Activated naive CD8-positive, alpha-beta T cell treated with anti-CD3 and anti-CD28 coated beads, Interleukin-2, amount 50 U/mL, for 16 hours (primary cell): Measurements from ENCODE around the gene RNF8.
"Not testable (repeated sequence)": the region's sequence is repeated elsewhere in the genome, so short reads cannot be mapped to it uniquely, and the experiment has no call there.

Source experiments
- DNase-seq: peaks from one replicate; pipeline ENCODE4 v3.0.0-alpha.2; 2020; ENCODE audit warnings: low read depth, low spot score

RNF8 gene

DNA sequence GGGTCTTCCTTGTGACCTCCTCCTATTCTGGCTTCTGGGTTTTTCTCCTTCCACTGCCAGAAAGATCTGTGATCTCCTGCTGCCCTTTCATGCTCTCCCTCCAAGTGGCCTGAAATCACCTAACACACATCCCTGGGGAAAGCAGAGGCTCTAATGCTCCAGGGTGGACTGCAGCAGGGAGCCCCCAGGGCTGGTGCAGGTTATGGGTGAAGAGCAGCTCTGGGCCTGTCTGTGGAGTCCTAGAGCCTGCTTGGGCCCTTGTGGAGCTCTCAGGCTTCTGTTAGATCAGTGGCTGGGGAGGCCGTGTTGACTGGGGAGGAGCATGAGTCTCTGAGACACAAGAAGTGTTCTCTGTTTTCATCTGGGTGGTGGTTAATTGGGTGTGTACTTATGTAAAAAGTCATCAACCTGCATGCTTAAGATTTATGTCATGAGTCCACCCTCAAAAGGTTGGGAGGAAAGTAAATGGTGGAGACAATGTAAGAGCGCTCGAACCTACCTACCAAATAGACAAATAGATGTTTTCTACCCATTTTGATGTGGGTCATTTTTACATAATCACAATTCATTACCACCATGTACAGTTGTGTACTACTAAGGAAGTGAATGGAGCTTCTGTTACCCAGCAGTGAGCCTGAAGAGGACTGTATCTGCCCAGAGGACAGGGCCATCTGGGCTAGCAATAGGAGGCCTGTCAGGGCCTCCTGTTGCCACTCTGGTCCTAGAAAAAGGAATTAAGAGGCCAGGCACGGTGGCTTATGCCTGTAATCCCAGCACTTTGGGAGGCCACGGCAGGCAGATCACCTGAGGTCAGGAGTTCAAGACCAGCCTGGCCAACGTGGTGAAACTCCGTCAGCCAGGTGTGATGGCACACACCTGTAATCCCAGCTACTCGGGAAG lies 32.0 kb upstream of the RNF8 start:
- DNase-seq: no peak

DNA sequence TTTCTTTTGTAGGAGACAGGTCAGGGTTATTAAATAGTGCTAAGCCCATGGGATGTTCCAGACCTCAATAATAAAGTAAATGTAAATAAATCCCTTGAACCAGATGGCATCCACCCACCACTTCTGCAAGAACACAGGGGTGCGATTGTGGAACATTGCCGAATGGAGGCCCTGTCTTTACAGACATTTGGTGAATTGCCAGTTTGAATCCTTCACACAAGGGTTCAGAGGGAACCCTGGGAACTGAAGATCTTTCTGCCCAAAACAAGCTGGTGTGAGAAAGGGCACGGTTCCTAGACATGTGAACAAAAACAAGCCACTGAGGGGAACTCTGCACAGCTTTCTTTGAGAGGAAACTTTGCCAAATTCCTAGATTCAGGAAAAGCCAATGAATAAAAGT lies 30.2 kb upstream of the RNF8 start:
- no peak for DNase-seq

DNA sequence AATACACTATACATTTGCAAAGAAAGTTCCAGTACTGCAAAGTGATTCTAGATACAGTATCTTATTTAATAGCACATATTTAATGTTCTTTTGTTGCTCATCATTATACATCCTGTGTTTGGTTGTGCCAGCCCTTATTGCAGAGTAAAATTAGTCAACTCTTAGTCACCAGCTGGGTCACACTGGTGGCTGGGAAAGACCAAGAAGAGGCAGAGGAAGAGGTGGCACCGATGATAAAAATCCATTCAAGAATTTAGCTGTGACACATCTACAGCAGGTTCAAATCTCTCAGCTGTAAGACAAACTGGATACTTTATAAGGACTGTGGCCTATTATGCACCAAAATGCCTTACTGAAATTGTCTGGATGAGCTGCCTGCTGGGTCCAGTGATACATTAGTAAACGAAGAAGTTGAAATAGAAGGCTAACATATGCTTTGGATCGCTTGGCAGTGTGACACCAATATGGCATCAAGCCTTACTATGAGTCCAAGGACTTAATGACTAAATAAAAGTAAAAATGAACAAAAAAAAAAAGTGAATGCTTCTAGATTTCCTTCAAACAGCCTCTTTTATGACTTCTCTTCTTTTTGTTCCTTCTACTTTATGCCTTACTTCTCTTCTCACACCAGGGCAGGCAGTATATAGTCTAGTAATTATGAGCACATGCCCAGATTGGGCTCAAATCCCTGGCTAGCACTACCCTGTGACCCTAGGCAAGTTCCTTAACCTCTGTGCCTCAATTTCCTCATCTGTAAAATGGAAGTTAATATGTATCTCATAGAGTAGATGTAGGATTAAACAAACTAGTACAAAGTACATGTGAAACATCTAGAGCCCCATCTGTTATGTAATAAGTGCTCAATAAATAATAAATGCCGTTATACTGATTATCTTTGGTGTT lies 29.4 kb upstream of the RNF8 start:
- no peak for DNase-seq

DNA sequence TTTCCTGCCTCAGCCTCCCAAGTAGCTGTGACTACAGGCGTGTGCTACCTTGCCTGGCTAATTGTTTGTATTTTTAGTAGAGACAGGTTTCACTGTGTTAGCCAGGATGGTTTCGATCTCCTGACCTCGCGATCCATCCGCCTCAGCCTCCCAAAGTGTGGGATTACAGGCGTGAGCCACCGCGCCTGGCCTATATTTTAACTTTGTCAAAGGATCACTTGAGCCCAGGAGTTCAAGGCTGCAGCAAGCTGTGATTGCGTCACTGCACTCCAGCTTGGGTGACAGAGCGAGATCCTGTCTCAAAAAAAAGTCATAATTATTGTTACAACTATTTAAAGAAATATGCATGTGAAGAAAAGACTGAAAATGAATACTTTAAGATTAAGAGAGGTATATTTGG lies 23.4 kb upstream of the RNF8 start:
- not testable (repeated sequence) for DNase-seq

DNA sequence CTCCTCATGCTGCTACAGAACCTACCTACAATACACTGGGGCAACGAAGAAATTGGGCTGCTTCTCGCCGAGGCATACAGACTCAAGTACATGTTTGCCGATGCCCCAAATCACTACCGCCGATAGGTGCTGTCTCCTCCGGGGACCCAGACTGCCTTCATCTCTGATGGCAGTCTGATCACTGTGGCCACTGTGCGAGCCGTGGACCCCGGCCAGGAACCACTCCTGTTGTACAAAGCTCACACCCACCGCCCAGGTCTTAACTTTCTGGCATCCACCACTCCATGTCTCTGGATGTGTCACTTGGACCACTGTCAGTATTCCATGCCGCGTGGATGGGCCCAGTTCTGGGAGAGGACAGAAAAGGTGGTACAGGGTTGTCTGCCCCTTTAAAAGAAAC lies 22.7 kb upstream of the RNF8 start:
- DNase-seq: no peak

DNA sequence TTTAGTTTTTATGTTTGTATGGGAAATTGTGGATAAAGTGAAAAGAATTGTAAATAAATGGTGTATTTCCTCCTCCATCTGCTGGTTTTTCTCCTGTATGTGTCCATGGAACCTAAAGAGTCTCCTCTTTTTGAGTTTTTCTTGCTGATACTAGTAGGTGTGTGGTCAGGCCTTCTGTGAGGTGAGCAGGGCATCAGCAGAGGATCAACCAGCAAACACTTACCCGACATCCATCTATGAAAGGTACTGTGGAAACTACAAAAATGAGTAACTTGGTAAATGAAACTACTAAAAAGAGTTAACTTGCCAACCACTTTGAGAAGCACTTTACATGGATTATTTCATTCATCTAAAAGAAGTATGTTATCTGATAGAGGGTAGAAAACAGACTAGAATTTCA lies 20.9 kb upstream of the RNF8 start:
- DNase-seq: no peak

DNA sequence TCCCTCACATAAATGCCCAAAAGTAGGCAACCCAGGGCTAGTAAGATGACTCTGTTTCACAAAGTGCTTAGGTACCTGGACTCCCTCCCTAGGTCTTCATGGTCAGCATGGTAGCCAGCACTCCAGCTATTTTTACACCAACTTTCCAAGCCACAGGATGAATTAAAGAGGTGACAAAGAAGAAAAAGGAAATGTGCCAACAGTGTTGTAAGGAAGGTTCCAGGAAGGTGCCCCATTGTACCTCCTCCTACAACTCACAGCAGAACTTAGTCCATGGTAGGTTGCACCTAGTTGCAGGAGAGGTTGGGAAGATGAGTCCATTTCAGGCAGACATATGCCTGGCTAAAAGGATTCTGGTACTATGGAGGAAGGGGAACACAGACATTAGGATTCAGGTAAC lies 19.7 kb upstream of the RNF8 start:
- no peak for DNase-seq

DNA sequence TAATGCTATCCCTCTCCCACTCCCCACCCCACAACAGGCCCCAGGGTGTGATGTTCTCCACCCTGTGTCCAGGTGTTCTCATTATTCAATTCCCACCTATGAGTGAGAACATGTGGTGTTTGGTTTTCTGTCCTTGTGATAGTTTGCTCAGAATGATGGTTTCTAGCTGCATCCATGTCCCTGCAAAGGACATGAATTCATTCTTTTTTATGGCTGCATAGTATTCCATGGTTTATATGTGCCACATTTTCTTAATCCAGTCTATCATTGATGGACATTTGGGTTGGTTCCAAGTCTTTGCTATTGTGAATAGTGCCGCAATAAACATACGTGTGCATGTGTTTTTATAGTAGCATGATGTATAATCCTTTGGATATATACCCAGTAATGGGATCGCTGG lies 15.5 kb upstream of the RNF8 start:
- DNase-seq: not testable (repeated sequence)

DNA sequence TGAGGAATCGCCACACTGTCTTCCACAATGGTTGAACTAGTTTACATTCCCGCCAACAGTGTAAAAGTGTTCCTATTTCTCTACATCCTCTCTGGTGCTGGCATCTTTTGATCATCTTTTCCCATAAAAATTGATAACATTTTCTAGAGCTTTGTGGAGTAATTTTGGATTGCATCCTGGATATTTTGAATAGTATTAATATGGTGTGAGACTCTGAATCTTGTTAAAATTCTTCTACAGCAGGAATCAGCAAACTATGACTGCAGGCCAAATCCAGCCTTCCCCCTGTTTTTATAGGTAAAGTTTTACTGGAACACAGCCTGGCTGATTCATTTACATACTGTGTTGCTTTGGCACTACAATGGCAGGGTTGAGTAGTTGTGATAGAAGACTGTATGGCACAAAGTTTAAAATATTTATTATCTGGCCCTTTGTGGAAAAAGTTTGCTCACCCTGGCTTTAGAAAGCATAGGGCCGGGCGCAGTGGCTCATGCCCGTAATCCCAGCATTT lies 15.0 kb upstream of the RNF8 start:
- DNase-seq: no peak

DNA sequence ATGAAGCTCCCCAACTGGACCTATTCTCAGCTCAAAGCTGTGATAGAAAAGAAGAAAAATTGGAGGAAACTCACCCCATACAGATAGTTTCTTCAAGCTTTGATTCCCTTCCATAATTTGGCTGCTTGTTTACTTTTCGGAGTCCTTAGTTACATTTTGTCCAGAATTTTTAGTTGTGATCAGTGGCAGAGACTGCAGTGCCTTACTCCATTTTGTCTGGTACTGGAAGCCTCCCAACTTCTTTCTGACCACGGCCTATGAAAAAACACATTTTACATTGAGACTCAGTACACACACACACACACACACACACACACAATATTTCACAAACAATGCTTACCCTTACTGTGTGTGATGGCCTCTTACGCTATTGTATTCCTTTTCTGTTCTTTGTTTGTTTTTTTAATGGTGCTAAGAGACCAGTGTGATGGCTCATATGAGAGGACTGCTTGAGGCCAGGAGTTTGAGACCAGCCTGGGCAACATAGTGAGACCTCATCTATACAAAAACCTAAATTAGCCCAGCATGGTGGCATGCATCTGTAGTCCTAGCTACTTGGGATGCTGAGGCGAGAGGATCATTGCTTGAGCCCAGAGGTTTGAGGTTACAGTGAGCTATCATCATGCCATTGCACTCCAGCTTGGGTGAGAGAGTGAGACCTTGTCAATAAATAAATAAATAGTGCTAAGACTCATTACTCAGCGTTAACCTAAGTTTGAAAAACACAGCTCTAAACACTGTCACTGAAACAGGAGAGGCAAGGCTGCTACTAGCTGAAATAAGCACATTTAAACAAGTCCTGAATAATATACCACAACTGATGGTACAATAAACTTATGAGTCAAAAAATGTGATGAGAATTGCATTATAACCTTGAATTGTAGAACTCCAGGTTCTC lies 13.8 kb upstream of the RNF8 start:
- DNase-seq: no peak

DNA sequence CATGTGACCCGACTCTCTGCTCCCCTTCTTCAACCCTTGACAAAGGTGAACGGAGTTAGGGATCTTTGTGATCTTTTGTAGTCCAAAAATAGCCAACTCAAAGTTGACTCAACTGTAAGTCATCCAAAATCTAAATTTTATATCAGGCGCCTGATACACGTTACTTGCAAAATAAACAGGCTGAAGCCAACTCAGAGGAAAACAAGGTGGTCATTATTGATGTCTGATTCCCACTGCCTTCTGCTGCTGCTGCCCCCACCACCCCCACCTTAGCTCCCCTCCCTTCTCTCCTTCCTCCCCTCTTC lies 13.2 kb upstream of the RNF8 start:
- no peak for DNase-seq

DNA sequence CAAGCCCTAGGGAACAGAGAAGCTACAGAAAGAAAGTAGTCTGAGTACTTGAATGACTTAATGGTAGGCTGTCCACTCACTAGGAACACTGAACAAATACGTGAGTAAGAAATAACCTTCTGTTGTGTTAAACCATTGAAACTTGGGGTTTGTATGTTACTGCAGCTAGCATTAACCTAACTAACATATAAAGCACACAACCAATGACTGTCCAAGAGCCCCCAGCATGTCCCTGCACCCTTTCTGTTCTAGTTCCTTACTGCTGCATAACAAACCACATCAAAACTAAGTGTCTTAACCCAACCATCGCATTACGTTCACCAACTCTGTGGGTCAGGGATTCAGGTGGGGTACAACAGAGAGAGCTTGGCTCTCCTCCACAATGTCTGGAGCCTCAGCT lies 10.5 kb upstream of the RNF8 start:
- no peak for DNase-seq

DNA sequence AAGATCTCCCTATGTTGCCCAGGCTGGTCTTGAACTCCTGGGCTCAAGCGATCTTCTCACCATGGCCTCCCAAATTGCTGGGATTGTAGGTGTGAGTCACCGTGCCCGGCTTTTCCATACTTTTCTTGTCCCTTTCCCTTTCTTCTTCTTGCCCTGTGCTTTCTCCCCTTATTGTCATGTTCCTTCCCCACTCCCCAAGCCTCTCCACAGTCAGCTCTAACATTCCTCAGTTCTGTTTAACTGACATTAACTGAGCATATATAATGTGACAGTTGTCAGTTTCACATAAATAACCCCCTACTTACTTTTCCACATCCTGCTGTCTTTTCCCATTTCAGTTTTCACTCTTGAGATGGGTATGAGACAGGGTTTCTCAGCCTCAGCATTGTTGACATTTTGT lies 9.5 kb upstream of the RNF8 start:
- DNase-seq: no peak

DNA sequence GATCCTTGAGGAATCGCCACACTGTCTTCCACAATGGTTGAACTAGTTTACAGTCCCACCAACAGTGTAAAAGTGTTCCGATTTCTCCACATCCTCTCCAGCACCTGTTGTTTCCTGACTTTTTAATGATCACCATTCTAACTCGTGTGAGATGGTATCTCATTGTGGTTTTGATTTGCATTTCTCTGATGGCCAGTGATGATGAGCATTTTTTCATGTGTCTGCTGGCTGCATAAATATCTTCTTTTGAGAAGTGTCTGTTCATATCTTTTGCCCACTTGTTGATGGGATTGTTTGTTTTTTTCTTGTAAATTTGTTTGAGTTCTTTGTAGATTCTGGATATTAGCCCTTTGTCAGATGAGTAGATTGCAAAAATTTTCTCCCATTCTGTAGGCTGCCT lies 8.0 kb upstream of the RNF8 start:
- DNase-seq: not testable (repeated sequence)

DNA sequence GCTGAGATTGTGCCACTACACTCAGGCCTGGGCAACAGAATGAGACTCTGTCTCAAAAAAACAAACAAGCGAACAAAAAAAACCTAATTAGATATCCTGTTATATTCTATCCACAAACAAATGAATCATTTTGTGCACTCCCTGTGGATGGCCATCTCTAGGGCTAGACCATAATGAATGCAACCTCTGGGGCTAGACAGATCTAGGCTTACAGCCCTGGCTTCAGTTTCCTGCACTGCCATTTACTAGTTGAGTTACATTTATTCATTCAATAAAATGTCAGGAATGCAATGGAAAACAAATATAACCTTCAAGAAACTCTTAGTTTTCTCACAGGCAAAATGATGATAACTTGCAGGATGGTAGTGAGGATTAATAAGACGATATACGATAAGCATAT lies 6.6 kb upstream of the RNF8 start:
- no peak for DNase-seq

DNA sequence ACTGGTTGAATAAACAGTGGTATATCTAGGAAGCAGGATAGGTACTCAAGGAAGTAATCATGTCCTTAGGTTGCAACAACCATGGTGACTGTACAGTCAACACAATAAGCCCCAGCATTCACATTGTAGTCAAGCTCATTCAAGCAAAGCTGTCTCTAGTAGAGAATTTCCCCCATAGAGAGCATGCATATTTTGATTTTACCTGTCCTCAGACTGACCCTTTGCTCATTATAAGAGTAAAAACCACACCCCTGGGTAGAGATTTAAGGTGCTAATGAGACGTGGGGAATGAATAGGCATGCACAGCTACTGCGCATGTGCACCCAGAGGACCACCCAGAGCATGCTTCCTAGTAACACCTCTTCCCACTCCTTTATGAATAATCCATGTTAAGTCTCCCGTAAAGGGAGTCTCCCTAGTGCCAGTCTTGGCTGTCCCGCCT lies 6.1 kb upstream of the RNF8 start:
- DNase-seq: no peak

DNA sequence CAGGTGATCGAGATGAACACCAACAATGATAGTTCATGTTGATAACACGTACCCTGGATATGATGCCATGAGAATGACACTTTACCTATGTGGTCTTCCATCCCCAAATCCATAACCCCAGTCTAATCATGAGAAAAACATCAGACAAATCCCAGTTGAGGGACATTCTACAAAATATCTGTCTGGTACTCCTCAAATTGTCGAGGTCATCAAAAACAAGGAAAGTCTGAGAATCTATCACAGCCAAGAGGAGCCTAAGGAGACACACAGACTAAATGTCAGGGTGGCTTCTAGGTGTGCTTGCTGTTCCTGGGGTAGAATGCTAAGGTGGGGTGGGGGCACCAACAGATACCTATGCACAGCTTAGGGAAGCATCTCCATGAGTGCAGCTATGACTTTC lies 2.8 kb upstream of the RNF8 start:
- DNase-seq: no peak

DNA sequence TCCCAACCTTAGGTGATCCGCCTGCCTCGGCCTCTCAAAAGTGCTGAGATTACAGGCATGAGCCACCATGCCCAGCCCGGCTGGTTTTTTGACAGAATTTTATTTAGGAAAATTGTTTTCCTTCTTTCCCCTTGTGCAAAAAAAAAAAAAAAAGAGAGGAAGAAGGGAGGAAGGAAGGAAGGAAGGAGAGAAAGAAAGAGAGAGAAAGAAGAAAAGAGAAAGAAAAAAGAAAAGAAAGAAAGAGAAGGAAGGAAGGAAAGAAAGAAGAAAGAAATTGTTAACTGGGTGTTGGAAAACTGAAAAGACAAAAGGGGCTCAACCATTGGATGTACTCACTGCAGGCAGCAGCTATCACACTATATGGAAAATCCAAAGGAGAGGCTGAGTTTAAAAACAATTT lies 1.4 kb upstream of the RNF8 start:
- DNase-seq: no peak

DNA sequence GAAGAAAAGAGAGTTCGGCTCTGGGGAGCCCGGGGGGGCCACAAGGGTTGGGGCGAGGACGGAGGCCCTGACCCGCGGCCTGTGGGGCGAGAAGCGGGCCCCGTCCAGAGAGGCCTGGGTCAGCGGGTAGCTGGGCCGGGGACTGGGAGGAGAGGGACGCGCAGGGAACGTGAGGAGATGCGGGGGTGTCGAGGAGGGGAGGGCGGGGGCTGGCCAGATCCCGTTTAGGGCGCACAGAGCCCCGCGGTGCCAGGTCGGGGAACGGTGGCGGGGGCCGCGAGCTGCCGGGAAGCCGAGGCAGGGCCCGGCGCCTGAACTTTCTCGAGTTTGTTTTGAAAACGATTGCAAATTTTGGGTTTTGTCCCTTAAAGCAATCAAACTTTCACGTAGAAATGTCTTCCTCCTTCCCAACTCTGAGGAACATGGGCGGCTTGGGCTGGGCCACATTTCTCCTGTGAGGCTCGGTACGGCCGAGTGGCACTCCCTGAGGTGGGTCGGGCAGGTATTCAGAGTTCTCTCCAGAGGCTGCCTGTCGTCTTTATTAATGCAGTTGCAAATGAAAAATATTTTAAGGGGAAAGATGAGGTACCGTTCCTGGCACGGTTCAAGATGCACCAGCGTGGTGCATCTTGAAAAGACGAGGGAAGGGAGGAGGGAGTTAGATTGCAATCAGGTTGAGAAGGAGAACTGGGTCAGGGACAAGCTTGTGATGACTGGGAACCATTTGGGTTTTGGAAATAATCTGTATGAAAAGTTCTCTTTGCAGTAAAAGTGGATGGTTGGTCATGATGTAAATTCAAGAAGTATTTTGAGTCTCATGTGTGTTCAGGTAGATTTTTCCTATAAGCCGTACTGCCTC lies 972 bp downstream of the RNF8 start:
- DNase-seq: no peak

DNA sequence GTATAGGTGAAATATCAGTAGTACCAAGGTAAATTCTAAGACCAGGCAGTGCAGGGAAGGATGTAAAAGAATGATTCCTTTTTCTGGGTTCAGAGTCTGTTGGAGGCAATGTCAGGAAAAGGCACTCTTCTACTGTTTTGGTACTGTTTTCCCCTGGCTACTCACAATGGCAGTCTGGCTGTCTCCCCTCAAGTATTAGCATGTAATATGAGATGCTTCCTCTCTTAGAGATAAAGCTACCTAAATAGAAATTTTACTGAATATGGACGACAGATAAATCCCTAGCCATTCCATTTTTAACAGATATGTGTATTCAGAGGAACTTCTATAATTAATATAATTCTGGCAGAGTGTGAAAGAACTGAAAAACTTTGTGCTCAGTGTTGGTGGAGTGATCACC lies 3.5 kb downstream of the RNF8 start:
- DNase-seq: no peak

DNA sequence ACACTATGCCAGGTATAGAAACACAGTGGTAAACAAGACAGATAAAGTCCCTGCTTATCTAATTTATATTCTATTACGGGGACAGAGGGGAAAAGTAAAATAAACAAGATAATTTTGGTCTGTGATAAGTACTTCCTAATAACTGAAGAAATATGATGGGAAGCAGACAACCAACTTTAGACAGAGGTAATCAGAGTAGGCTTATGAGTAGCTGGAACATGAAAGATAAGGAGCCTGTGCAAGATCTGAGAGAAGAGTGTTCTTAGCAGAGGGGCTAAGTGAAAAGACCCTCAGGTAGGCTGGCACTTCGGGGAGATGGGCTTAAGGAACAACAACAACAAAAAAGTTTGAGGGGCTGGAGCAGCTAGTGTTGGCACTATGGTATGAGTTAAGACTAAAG lies 4.1 kb downstream of the RNF8 start:
- no peak for DNase-seq
